Measurements from ENCODE around the gene COPB2.

COPB2 gene

GRCh38 chr3:139323146-139323545 lies 66.3 kb downstream of the COPB2 start:
- no peak overlapping the region for H3K4me2 ChIP-seq (ENCODE audit: low read depth, low read length, poor library complexity, severe bottlenecking)
- no peaks in the 10 kb centered on the region for H3K36me3 ChIP-seq (ENCODE audit: insufficient read depth, low read length)
- TF ChIP-seq CTCF (conservative IDR thresholded peaks at IDR 0.05; ENCODE audit: low read length) (no peak), EZH2phosphoT487 (IDR thresholded peaks at IDR 0.05; ENCODE audit: borderline replicate concordance) (no peak)
- H3K9me3 ChIP-seq (ENCODE audit: insufficient read depth, low read depth, low read length): no peaks in the 10 kb centered on the region
- no peak overlapping the region for H3K4me3 ChIP-seq (ENCODE audit: low read length, poor library complexity, severe bottlenecking)
- no peaks in the 10 kb centered on the region for H3K27me3 ChIP-seq (ENCODE audit: insufficient read depth, low read length, poor library complexity, severe bottlenecking)
- no peaks in the 10 kb centered on the region for H3K9me2 ChIP-seq (replicated peaks; ENCODE audit: low read depth, low read length)
- no peak overlapping the region for H3K9ac ChIP-seq (ENCODE audit: low read depth, low read length, poor library complexity, severe bottlenecking)
- peaks cover 27% of the 10 kb centered on the region for H3K4me1 ChIP-seq (ENCODE audit: insufficient read depth, low read length, poor library complexity, severe bottlenecking)
- H4K20me1 ChIP-seq (ENCODE audit: insufficient read depth, low read length, poor library complexity, severe bottlenecking): no peaks in the 10 kb centered on the region
- H2AFZ ChIP-seq (ENCODE audit: low read length): no peak overlapping the region
- H3K79me2 ChIP-seq (ENCODE audit: insufficient read depth, low read length): no peaks in the 10 kb centered on the region
- H3F3A ChIP-seq (ENCODE audit: low read depth): no peaks in the 10 kb centered on the region

- Histone ChIP-seq H3F3A (ENCODE audit: low read depth) (no peaks in the 10 kb centered on the region), H2AFZ (ENCODE audit: low read length) (peak overlapping the region; percentile 67; the same call in 1 of the 2 replicates), H3K36me3 (ENCODE audit: insufficient read depth, low read length) (no peaks in the 10 kb centered on the region), H3K9me3 (ENCODE audit: insufficient read depth, low read depth, low read length) (no peaks in the 10 kb centered on the region), H3K79me2 (ENCODE audit: insufficient read depth, low read length) (no peaks in the 10 kb centered on the region), H4K20me1 (ENCODE audit: insufficient read depth, low read length, poor library complexity, severe bottlenecking) (no peaks in the 10 kb centered on the region), H3K4me3 (ENCODE audit: low read length, poor library complexity, severe bottlenecking) (no peak overlapping the region), H3K4me1 (ENCODE audit: insufficient read depth, low read length, poor library complexity, severe bottlenecking) (peaks cover 19% of the 10 kb centered on the region), H3K4me2 (ENCODE audit: low read depth, low read length, poor library complexity, severe bottlenecking) (no peak overlapping the region), H3K27me3 (ENCODE audit: insufficient read depth, low read length, poor library complexity, severe bottlenecking) (no peaks in the 10 kb centered on the region), H3K9me2 (replicated peaks; ENCODE audit: low read depth, low read length) (no peaks in the 10 kb centered on the region), H3K9ac (ENCODE audit: low read depth, low read length, poor library complexity, severe bottlenecking) (peak overlapping the region; percentile 3)
- TF ChIP-seq EZH2phosphoT487 (IDR thresholded peaks at IDR 0.05; ENCODE audit: borderline replicate concordance) (no peak), CTCF (conservative IDR thresholded peaks at IDR 0.05; ENCODE audit: low read length) (no peak)
These were observed 67.1 kb downstream of the COPB2 start for GRCh38 chr3:139322346-139322745.

- TF ChIP-seq CTCF (conservative IDR thresholded peaks at IDR 0.05; ENCODE audit: low read length) (no peak), EZH2phosphoT487 (IDR thresholded peaks at IDR 0.05; ENCODE audit: borderline replicate concordance) (no peak)
- Histone ChIP-seq H3K4me2 (ENCODE audit: low read depth, low read length, poor library complexity, severe bottlenecking) (no peak overlapping the region), H3F3A (ENCODE audit: low read depth) (no peaks in the 10 kb centered on the region), H3K9me2 (replicated peaks; ENCODE audit: low read depth, low read length) (no peaks in the 10 kb centered on the region), H3K36me3 (ENCODE audit: insufficient read depth, low read length) (no peaks in the 10 kb centered on the region), H3K27me3 (ENCODE audit: insufficient read depth, low read length, poor library complexity, severe bottlenecking) (no peaks in the 10 kb centered on the region), H2AFZ (ENCODE audit: low read length) (peak overlapping the region; percentile 88), H3K4me1 (ENCODE audit: insufficient read depth, low read length, poor library complexity, severe bottlenecking) (peaks cover 18% of the 10 kb centered on the region), H3K79me2 (ENCODE audit: insufficient read depth, low read length) (no peaks in the 10 kb centered on the region), H4K20me1 (ENCODE audit: insufficient read depth, low read length, poor library complexity, severe bottlenecking) (no peaks in the 10 kb centered on the region), H3K9ac (ENCODE audit: low read depth, low read length, poor library complexity, severe bottlenecking) (no peak overlapping the region), H3K9me3 (ENCODE audit: insufficient read depth, low read depth, low read length) (no peaks in the 10 kb centered on the region), H3K4me3 (ENCODE audit: low read length, poor library complexity, severe bottlenecking) (no peak overlapping the region)
These were observed 68.7 kb downstream of the COPB2 start for GRCh38 chr3:139320551-139321309.

Data from Loucy (cell line).